ENCODE measurements around the gene CD59.

The CD59 gene

DNA sequence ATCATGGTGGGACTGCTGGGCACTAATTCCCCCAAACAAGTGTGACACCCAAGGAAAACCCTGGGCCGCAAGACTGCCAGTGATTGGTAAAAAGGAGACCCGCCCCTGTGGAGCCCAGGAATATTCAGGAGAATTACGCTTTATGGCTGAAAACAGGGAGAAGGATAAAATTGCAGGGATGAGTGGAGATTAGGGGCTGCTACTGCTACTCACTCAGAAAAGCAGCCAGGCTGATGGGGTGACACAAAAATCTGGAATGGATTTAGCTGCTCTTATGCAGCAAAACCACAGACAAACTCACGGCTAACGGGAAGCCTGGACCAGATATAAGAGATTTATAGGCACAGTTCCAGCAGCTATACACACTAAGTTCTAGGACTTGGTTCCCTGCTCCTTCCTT lies 42.5 kb upstream of the CD59 start:
- H3K27ac ChIP-seq (ENCODE audit: low read length) = no peak overlapping the region
- no peak overlapping the region for H3K4me3 ChIP-seq (ENCODE audit: low read depth in 1 of 2, low read length in 2 of 2)
- no peak overlapping the region for H3K4me2 ChIP-seq (ENCODE audit: insufficient read depth, low read length)
- no peaks in the 10 kb centered on the region for H3K36me3 ChIP-seq (ENCODE audit: insufficient read depth, low read length)
- H2AFZ ChIP-seq (ENCODE audit: low read depth, low read length) = no peak overlapping the region
- no peak for TF ChIP-seq EZH2 (IDR thresholded peaks at IDR 0.05; ENCODE audit: borderline replicate concordance, low read depth, low read length, severe bottlenecking)
- no peak for TF ChIP-seq CTCF (IDR thresholded peaks at IDR 0.05; ENCODE audit: borderline replicate concordance, extremely low read depth, low read length, poor library complexity, severe bottlenecking)
- ATAC-seq (ENCODE audit: insufficient read depth, low read depth) = no peak
- no peak overlapping the region for H3K9ac ChIP-seq (ENCODE audit: low read depth, low read length)
- peaks cover 10% of the 10 kb centered on the region for H3K4me1 ChIP-seq (ENCODE audit: insufficient read depth, low read length)
- H4K20me1 ChIP-seq (ENCODE audit: insufficient read depth, low read length) = no peaks in the 10 kb centered on the region; the same call in none of the 2 replicates
- H3K27me3 ChIP-seq (ENCODE audit: insufficient read depth, low read length, poor library complexity) = peaks cover 47% of the 10 kb centered on the region
- H3K79me2 ChIP-seq (ENCODE audit: insufficient read depth, low read length) = peaks cover 4% of the 10 kb centered on the region; the same call in 1 of the 2 replicates
- no peak for DNase-seq
- no peaks in the 10 kb centered on the region for H3K9me3 ChIP-seq (ENCODE audit: insufficient read depth, low read length, severe bottlenecking)

- H3K9ac ChIP-seq (ENCODE audit: low read depth, low read length) = no peak overlapping the region
Measured at GRCh38 chr11:33777906-33778305, 41.7 kb upstream of the CD59 start.

DNA sequence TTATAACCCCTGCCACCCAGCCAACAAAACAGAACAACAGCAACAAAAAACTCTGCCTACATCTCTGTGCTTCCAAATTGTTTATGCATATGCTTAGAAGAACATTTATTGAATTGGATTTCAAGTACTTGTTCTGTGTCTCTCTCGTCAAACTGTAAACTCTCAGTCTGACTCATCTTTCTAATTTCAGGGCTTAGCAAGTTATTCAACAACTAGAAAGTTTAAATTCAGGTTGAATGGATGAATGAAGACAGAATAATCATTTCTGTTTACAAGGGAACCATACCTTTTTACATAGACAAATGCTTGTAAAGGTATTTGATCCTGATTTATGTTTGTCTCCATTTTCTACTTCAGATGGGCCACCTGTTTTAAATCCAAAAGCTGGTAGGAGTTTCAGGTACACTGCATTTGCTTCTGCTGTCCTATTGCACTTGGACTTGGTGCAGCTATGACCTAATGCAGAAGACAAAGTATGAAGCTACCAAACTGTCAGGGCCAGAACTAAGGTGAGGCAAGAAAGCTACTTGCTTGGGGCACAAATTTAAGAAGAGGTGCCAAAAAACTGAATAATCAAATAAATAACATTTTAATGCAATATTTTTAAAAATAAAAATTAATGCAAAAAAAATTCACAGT lies 39.7 kb upstream of the CD59 start:
- Histone ChIP-seq H2AFZ (ENCODE audit: low read depth, low read length) (no peak overlapping the region), H3K9me3 (ENCODE audit: insufficient read depth, low read length, severe bottlenecking) (no peaks in the 10 kb centered on the region), H3K4me1 (ENCODE audit: insufficient read depth, low read length) (peaks cover 27% of the 10 kb centered on the region), H3K27me3 (ENCODE audit: insufficient read depth, low read length, poor library complexity) (peaks cover 40% of the 10 kb centered on the region), H3K79me2 (ENCODE audit: insufficient read depth, low read length) (peaks cover 26% of the 10 kb centered on the region), H3K4me2 (ENCODE audit: insufficient read depth, low read length) (no peak overlapping the region), H3K9ac (ENCODE audit: low read depth, low read length) (no peak overlapping the region), H4K20me1 (ENCODE audit: insufficient read depth, low read length) (peaks cover 15% of the 10 kb centered on the region), H3K27ac (ENCODE audit: low read length) (no peak overlapping the region), H3K36me3 (ENCODE audit: insufficient read depth, low read length) (no peaks in the 10 kb centered on the region), H3K4me3 (ENCODE audit: low read depth in 1 of 2, low read length in 2 of 2) (no peak overlapping the region)
- ATAC-seq (ENCODE audit: insufficient read depth, low read depth) = no peak
- TF ChIP-seq CTCF (IDR thresholded peaks at IDR 0.05; ENCODE audit: borderline replicate concordance, extremely low read depth, low read length, poor library complexity, severe bottlenecking) = no peak
- TF ChIP-seq EZH2 (IDR thresholded peaks at IDR 0.05; ENCODE audit: borderline replicate concordance, low read depth, low read length, severe bottlenecking) = no peak
- no peak for DNase-seq

More at GRCh38 chr11:33777906-33778305, 41.7 kb upstream of the CD59 start:
- Histone ChIP-seq H2AFZ (ENCODE audit: low read depth, low read length) (no peak overlapping the region), H3K27ac (ENCODE audit: low read length) (no peak overlapping the region), H3K4me3 (ENCODE audit: low read depth in 1 of 2, low read length in 2 of 2) (no peak overlapping the region), H3K4me1 (ENCODE audit: insufficient read depth, low read length) (peaks cover 17% of the 10 kb centered on the region), H3K79me2 (ENCODE audit: insufficient read depth, low read length) (peaks cover 12% of the 10 kb centered on the region), H4K20me1 (ENCODE audit: insufficient read depth, low read length) (peaks cover under 1% of the 10 kb centered on the region), H3K36me3 (ENCODE audit: insufficient read depth, low read length) (no peaks in the 10 kb centered on the region), H3K27me3 (ENCODE audit: insufficient read depth, low read length, poor library complexity) (peaks cover 47% of the 10 kb centered on the region), H3K4me2 (ENCODE audit: insufficient read depth, low read length) (no peak overlapping the region), H3K9me3 (ENCODE audit: insufficient read depth, low read length, severe bottlenecking) (no peaks in the 10 kb centered on the region)
- no peak for TF ChIP-seq EZH2 (IDR thresholded peaks at IDR 0.05; ENCODE audit: borderline replicate concordance, low read depth, low read length, severe bottlenecking)
- no peak for TF ChIP-seq CTCF (IDR thresholded peaks at IDR 0.05; ENCODE audit: borderline replicate concordance, extremely low read depth, low read length, poor library complexity, severe bottlenecking)
- no peak for ATAC-seq (ENCODE audit: insufficient read depth, low read depth)
- DNase-seq = no peak

All from DND-41 (cell line).